ENCODE results near the gene MAST4.

MAST4 gene

GRCh38 chr5:67058998-67059743 is 463.0 kb downstream of the MAST4 start:
- DNase-seq = no peak

DNA sequence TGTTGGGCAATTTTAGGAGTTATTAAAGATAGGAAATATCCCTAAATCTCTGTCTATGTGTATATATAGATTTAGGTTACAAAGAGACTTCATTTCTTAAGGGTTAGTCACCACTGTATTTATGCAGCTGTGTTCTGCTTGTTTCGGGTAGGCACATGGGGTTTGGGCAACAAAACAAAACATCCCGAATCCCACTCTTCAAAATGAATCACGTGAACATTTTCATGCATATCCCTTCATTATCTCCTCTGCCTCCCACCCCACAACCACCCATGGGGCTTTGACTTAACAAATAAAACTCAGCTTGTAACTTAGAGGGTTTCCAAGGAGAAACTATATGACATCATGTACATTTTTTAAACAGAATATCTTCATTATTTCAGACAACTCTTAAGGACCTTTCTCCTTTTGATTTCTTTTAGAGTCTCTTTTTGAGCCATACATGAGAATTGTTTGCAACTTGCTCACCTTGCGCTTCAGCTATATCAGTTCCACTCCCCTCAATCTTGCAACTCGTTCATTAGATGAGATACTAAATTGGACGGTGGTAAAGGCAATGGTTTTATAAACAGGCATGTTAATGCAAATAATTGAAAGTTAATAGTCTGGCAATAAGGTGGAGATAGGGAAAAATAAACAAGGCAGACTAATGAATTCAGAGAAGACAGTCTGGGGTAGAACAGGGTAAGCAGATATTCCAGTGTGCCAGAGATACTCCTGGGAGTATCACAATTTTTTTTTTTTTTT is 463.7 kb downstream of the MAST4 start:
- no peak for DNase-seq

- no peak for DNase-seq
These were observed 465.3 kb downstream of the MAST4 start for GRCh38 chr5:67061511-67061910.

DNA sequence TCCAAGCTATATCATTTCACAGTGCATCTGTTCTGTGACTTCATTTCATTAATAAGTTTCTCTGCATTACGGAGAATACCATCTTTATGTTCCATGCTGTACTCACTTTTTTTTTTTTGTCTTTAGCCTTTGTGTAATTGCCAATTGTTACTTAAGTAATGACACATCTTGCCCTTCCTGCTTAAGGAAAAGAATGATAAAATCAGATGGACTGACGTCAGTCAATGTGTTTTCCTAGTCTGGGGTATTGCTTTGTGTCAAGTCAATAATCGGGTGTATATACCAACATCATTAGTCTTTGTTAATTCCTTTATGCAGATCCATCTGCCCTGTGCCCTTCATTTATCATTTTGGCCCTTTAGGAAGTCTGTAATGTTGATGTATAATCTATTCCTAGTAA is 466.9 kb downstream of the MAST4 start:
- DNase-seq = no peak

GRCh38 chr5:67063791-67064190 is 467.6 kb downstream of the MAST4 start:
- no peak for DNase-seq

DNA sequence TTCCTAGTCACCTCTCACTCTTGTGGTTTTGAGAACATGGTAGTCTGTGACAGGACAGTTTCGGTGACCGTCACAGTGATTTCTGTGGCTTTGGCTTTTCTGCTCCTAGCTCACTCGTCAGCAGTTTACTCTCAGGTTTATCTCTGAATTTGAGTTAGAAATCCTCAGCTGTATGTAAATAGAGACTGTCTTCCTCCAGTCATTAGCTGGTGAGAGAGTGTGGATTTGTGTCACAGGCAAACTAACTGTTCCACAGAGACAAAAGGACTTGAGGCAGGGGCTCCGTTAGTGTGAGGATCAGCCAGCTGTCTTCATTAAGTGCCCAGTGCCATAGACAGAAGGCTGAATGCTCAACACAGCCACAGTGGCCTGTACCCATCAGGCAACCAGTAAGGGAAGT is 469.0 kb downstream of the MAST4 start:
- DNase-seq = no peak

DNA sequence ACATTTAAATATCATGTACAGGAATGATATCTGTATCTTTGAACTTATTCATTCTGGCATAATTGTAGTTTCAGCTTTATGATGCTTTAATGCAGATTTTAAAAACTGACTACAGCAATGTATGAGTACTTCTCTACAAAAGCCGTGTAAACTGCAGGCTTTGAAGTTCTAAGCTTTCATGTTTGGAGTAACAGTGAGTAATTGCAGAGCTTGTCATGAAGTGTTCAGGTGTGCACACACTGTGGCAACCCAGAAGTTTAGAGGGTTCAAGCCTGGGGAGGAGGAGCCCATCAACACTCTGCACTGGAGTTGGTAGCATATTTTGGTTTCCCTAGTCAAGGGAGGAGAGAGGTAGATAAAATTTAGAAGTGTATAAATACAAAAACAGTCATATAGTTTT is 469.5 kb downstream of the MAST4 start:
- no peak for DNase-seq

GRCh38 chr5:67066815-67067214 is 470.6 kb downstream of the MAST4 start:
- DNase-seq = no peak

GRCh38 chr5:67073045-67073680 is 477.0 kb downstream of the MAST4 start:
- no peak for DNase-seq

DNA sequence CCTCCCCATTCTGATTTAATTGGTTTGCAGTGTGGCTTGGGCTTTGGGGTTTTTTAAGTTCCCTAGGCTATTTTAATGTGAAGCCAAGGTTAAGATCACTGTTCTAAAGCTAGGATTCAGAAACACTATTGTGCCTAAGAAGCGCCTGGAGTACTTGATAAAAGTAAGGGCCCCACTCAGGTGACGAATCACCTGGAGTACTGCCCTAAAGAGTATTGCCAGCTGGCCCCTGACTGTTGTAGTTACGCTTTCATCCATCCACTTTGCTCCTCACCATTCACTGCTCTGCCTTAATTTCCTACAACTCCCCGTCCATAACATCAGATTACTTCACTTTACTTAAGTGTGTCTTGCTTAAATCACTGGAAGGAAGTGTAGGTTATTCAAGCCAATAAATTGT is 481.1 kb downstream of the MAST4 start:
- DNase-seq = no peak

DNA sequence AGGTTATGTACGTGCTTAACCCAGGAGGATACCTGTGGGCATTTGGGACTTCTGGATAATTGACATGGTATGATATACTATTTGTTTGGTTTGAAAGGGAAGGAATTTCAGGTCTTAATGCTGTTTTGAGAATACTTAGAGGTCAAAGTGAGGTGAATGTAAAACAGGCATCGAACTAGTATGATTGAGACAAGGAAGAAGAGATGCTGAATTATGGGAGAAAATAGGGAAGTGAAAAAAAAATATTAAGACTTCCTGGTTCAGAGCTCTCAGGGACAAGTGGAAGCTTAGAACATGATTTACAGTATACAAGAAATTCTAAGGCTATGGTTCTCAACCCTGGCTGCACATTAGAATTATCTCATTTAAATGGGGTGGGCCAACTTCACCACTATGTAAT is 485.1 kb downstream of the MAST4 start:
- DNase-seq = no peak

DNA sequence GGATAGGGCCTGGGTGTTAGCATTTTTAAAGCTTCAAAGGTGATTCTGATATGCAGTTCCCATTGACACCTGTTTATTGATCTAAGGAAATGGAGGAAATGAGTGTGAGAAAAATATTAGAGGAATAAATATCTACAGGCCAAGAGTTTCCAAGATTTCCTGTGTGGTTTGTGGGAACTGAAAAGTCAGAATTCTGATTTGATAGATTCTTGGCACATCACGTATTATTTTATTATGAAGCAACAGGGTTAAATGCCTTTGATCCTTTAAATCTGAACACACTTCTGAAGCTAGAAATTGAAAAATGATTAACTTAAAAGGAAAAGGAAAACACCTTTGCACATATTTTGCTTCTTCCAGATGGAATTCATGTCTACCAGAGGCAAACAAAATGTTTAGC is 486.7 kb downstream of the MAST4 start:
- no peak for DNase-seq

DNA sequence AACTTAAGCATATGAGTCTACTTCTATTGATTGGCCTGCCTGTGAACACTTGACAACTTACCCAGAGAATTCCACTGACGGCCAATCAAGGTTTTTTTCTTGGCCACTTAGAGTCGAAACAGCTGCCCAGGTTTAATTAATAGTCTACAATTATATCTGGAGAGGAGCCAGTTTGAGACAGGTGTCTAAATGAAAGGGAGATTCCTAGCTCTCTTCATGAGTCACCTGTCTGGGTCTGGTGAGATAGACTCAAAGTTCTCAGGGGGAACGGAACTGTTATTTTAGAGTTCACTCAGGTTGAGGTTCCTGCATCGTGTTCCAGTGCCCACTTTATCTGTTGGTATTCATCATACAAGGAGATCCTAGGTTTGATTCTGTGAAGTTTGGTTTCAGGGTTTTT is 489.4 kb downstream of the MAST4 start:
- no peak for DNase-seq

- no peak for DNase-seq
These were observed 493.1 kb downstream of the MAST4 start for GRCh38 chr5:67089200-67089725.

DNA sequence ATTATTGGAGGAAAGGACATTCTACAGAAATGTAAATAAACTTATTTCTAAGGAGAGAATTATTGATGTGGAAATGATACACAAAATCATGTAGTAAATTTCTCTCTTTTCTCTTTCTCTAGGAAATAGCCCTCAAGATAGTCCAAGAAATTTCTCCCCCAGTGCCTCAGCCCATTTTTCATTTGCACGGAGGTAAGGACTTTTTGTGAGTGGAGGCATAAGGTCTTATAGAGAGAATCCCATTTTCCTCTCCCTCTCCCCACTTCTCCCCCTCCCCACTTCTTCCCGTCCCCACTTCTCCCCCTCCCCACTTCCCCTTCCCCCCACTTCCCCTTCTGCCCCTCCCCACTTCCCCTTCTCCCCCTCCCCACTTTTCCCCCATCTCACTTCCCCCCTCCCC is 493.8 kb downstream of the MAST4 start:
- DNase-seq = no peak

DNA sequence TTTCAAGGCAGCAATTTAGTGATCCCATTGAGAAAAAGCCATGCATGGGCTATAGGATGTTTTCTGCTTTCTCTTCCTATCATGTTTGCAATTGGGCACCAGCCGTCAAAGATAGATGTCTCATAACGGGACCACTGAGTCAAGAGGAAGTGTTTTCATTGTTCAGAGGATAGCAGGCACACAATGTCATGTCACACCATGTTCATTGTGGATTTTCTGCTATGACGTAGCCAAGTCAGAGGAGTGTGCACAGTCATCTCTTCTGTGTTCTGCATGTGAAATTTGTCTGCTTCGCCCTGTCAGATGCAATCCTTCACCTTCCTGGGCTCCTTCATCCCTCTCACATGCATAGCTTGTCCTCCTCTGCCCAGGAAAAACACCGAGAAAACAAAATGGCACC is 494.4 kb downstream of the MAST4 start:
- DNase-seq = no peak

GRCh38 chr5:67092535-67092934 is 496.3 kb downstream of the MAST4 start:
- no peak for DNase-seq

DNA sequence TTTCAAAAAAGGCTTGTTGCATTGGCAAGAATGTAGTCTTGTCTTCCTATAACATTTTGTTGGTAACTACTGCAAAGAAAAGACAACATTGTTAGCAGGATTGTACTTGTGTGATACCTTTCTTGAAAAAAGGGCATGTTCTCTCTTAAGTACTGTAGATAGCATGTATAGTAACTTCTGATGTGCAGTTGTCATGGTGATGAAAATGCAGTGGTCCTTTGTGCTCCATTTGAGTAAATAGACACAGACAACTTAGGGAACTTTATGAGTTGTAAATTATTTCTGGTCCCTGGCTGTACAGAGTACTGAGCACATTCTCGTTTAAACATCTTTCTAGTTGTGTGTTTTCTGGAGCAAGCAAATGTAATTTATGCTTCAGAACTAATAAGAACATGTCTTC is 497.1 kb downstream of the MAST4 start:
- no peak for DNase-seq

DNA sequence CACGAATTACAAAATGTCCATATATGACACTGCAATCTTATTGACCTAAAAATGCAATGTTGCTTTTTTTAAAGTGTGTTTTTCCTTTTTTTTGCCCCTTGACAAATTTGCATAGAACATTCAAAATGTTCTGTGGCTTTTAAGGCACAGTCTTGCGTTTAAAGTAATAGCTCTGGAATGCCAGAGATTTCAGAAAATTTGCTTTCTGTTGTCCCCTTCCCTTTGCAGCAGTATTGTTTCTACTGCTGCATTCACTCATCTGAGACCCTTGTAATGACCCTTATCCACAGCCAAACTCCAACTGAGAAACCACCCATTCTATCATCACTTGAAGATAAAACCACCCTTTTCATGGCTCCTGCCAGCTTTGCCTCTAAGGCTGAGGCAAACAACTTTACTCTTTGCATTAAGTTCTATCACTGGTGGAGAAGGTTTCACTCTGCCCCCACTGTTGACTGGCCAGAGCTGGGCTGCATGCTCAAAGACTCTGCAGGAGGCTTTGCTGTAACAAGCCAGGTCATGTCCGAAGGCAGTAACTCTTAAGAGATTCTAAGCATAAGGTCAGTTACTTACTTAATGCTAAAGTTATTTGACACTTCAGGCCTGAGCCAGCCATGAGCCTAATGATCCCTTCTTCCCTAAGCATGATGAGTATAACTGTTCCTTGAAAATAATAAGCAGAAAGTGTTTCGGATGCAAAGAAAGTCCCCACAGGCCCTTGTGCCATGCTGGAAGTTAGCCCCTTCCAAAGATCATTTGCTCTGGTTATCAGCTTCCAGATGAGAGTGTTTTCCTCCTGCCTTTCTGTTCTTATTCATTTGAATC is 498.5 kb downstream of the MAST4 start:
- DNase-seq = no peak

- DNase-seq = no peak
These were observed 499.4 kb downstream of the MAST4 start for GRCh38 chr5:67095346-67096171.

- no peak for DNase-seq
These were observed 502.5 kb downstream of the MAST4 start for GRCh38 chr5:67098656-67099055.

DNA sequence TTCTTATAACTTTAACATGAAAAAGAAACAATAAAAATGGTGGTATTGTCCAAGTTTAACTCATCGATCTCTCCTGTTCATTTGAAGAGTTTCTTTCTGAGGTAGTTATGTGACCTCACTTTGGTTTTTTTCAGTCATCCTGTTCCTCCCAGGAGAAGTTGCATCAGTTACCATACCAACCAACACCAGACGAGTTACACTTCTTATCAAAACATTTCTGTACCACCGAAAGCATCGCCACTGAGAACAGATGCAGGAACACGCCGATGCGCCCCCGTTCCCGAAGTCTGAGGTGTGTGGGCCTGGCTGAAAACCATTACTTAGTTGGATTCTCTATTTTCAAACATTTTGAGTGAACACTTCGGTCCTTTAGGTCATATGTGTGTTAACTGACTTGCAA is 504.1 kb downstream of the MAST4 start:
- no peak for DNase-seq

Measured in NCI-H446 (cell line).